ENCODE measurements around the gene CHST12.
"Not testable (repeated sequence)": the region's sequence is repeated elsewhere in the genome, so short reads cannot be mapped to it uniquely, and the experiment has no call there.

The CHST12 gene

DNA sequence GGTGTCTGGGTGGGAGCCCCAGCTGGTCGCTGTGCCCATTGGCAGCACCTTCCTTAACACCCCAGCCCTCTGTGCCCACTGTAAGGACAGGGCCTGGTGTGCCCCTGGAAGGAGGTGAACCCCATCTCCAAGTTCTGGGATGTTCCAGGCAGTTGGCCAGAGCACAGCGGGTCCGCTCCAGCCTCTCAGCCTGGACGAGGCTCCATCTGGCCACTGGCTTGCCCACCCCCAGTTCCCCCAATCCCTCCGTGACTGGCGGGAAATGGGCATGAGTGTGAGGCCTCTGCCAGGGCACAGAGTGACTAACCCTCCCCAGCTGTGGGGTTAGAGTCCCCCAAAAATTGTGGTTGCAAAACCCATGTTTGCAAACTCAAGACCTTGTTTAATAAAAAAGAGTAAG is 57.2 kb downstream of the CHST12 start:
- DNase-seq (ENCODE audit: low read depth) = no peak

DNA sequence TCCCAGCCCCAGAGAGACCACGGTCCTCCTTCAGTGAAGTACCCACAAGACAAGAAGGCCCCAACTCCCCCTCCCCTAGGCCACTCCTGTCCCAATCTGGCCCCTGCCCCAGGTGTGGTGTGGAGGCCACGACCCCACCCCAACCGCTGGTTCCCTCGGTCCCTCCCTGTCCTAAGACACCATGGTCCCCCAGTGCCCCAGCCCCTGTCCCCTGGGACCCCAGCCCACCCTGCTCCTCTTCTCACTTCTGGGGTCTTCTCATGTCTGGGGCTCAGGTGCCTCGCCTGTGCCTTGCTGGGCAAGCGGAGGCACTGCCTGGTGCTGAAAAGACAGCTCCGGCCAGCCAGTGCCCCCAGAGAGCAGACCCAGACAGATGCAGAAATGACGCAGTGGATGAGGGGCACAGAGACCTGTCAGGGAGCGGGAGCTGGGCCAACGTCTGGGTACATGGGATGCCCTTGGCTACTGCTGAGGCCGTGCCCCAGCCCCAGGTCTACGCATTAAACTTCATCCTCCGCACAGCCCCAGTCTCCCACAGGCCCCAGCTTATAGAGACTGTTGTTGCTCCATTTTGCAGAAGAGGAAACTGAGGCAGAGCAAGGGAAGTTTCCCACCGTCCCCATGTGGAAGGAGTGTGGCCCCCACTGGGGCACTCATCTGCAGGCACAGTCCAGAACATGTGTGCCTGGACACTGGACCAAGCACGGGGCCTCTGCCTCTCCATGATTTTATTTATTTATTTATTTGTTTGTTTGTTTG is 58.0 kb downstream of the CHST12 start:
- no peak for DNase-seq (ENCODE audit: low read depth)

DNA sequence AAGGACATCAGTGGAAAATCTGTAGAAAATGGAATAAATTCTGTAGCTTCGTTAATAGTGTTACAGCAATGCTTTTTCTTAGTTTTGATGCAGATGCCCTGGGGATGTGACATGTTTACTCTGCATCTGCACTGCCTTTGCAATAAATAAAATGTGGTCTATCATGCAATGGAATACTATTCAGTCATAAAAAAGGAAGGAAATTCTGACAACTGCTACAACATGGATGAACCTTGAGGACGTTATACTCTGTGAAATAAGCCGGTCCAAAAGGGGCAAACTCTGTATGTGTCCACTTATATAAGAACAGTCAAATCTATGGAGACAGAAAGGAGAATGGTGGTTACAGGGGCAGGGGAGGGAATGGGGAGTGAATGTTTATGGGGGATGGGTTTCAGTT is 59.3 kb downstream of the CHST12 start:
- DNase-seq (ENCODE audit: low read depth) = no peak

DNA sequence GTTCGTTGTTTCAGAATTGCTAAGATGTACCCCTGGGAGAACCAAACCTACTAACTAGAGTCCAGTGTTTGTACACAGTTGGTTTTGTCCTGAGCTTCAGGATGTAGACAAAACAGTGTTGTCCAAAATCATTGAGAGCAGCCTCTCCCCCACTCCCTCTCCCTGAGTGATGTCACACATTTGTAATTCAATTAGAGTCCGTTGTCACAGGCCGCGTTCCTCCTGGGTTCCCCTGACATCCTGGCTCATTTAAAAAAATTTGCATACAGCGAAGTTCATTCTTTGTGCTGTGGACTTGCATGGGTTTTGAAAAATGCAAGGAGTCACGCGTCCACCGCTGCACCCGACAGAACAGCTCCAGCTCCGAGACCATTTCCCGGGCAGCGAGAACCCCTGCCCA is 62.5 kb downstream of the CHST12 start:
- DNase-seq (ENCODE audit: low read depth) = no peak

DNA sequence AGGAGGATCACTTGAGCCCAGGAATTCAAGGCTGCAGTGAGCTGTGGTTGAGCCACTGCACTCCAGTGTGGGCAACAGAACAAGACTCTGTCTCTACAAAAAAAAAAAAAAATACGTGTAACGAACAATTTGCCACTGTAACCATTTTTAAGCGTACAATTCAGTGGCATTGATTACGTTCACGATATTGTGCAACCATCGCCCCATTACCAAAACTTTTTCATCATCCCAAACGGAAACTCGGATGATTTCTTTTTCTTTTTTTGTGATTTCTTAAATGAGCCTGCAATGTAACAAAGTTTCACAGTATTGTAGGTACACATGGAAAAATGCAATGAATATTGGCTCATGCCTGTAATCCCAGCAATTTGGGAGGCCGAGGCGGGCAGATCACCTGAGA is 63.3 kb downstream of the CHST12 start:
- no peak for DNase-seq (ENCODE audit: low read depth)

DNA sequence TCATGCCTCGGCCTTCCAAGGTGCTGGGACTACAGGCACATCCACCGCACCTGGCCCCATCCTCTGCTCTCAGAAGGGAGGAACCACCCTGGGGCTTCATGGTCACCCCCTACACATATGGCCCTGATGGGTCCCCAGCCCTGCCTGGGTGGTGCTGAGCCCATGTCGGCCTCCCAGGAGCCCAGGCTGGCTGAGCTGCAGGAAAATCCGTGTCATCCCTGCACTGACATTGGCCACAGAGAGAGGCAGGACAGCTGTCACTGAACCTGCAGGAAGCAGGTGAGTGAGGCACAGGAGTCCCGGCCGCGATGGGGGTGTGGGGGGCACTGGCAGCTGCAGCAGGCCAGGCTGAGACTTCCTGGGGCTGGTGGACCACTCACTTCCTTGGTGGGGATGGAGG is 64.8 kb downstream of the CHST12 start:
- DNase-seq (ENCODE audit: low read depth) = no peak

DNA sequence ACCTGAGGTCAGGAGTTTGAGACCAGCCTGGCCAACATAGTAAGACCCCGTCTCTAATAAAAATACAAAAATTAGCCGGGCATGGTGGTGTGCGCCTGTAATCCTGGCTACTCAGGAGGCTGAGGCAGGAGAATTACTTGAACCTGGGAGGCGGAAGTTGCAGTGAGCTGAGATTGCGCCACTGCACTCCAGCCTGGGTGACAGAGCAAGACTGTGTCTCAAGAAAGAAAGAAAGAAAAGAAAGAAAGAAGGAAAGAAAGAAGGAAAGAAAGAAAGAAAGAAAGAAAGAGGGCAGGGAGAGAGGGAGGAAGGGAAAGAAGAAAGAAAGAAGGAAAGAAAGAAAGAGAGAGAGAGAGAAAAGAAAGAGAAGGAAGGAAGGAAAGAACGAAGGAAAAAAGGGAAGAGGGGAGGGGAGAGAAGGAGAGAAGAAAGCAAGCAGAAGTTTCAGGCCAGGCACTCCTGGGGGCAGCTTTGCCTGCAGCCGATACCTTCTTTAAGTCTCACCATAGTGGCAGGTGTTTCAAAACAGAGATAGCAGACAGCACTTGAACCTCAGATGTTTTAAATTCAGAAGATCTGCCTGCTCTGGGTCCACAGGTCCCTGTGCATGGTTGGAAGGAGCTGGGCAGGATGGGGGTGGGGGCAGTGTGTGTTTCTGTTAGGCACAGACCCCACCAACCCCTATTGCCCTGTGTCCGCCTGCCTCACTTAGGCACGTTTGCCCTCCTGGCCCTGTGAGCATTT is 66.2 kb downstream of the CHST12 start:
- not testable (repeated sequence) for DNase-seq (ENCODE audit: low read depth)

DNA sequence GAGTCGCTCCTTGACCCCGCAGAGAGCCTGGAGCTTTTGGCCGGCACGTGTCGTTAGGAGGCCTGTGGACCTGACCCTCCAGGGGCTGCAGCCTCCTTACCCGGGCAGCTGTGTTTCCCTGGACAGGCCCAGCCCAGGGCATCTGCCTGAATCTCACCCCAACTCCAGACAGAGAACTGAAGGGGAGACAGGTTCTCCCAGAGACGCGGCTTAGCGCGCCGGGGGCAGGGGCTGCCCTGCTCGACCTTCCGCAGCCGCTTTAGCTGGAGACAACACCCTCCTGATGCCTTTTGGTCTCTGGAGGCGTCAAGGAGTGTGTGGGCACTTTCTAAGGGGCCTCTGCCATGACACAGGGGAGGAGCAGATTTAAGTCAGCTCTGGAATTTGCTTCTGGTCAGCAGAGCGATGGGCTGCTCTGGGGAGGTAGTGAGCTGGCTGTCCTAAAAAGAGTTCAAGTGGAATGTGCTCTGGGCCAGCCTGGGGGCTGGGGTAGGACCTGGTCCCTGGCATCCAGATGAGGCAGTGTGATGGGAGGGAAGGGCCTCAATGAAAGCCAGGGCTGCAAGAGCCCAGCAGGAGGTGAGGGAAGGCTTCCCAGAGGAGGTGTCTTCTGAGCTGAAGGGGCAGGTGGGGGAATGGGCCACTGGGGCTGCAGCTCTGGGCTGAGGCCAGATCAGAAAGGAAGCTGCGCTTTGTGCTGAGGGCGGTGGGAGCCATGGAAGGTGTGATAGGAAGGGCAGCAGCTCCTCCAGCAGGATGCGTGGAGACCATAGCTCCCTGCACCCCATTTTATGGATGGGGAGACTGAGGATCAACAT is 67.0 kb downstream of the CHST12 start:
- no peak for DNase-seq (ENCODE audit: low read depth)

DNA sequence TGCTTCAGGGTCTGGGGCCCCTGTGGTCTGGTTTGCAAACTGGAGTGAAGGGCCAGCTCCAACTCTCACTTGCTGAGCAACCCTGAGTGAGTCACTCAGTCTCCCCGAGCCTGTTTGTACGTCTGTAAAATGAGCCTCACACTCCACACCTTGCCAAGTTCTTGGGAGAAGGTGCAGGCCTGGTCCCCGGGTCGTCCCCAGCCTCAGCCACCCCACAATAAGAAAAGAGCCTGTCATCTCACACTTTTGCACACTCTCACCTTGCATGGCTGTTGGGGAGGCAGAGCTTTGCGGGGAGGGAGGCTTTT is 67.6 kb downstream of the CHST12 start:
- DNase-seq (ENCODE audit: low read depth) = no peak

DNA sequence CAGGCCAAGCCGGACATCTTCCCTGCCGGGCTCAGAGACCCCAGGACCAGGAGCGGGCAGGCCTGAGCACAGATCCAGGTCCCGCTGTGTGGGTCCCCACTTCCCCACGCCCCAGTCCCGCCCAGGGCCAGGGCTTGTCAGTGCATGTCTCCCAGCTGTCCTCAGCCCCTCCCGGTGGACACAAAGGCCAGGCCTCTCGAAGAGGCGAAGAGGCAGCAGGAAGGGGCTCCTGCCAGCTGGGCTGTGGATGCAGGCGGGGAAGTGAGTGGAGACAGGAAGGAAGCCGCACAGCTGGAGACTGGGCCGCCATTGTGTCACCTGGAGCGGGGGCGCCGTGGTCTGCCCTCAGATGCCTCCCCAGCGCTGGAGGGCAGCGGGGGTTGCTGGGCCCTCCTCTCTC is 68.0 kb downstream of the CHST12 start:
- no peak for DNase-seq (ENCODE audit: low read depth)

DNA sequence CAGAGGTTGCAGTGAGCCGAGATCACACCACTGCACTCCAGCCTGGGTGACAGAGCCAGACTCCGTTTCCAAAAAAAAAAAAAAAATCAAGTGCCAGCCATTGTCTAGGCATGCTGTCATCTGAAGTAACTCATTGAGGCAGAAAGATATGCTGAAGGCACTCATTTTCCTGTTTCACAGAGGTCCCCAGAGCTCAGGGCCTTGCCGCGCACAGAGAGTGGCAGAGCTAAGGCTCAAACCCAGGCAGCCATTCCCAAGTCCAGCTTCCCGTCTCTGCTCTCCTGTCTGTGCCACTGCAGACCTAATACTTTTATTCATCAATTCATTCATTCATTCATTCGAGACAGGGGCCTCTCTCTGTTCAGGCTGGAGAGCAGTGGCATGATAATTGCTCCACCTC is 69.3 kb downstream of the CHST12 start:
- DNase-seq (ENCODE audit: low read depth) = no peak

DNA sequence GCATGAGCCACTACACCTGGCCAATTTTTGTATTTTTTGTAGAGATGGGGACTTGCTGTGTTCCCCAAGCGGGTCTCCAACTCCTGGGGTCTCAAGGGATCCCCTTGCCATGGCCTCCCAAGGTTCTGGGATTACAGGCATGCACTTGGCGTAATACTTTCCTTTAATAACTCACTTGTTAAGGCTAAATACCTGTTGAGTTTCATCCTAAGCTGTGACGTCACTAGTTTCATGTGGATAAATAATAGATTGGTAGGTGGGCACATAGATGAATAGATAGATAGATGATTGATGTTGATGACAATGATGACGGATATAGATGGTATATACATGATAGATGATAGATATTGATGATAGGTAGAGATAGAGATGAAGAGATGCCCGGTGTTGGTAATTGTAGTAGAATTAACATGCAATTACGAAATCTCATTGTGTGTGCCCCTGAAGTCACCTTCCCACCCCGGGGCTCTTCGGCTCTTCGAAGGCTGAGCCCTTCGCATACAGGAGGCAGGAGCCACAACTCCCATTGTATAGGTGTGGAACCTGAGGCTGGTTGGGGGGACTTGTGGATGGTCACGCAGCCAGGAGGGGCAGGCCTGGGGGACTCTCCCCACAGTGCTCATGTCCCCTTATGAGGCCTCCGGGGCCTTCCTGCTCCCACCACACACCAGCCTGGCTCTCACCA is 70.2 kb downstream of the CHST12 start:
- no peak for DNase-seq (ENCODE audit: low read depth)

DNA sequence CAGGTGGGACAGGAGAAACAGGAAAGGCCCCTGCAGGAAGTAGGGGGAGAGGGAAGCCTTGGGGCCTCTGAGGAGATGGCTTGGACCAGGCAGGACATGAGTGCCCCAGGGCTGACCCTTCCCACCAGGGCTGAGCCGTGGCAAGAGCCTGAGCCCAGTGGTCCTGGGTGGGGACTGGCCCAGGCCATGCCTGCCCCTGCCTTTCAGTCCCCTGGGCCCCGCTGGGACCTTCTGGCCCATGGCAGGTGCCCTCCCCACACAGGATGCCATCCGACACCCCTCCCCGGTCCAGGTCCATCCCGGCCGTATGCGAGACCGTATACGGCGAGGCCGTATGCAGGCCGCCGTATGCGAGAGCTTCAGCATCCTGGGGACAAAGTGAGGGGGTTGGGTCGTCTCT is 70.8 kb downstream of the CHST12 start:
- DNase-seq (ENCODE audit: low read depth) = no peak

DNA sequence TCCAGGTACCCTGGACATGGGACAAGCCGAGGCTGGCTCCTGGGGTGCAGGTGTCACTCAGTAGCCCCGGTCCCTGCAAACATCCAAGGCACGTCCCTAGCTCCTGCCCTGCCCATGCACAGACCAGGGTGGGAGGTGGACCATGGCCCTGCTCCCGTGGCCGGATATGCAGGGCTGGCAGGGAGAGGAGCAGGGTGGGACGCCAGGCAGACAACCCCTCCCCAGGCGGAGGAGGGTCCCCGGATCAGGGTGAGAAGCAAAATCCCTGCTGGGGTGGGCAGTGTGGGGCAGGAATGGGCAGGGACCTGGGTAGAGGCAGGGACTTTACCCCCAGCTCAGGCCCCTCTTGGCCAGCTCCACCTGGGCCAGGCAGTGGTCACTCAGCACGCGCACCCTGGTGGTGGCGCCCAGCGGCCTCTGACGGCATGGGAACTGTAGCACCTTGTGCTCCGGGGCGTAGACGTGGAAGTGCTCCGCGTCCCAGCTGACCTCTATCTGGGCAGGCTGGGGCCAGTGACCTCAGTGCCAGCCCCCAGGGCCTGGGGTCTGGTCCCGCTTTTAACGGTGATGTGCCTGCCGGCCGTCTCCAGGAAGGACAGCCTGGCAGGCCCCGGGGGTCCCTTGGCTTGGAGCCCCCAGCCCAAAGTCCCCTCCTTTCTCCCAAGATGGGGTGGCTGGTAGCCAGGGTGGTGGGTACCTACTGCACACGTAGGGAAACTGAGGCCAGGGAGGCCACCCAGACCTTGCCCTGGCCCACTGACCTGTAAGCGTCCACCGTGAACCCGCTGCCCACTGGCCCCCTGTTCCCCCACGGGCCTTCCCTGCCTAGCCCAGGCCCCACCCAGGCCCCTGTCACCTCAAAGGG is 71.6 kb downstream of the CHST12 start:
- DNase-seq (ENCODE audit: low read depth) = no peak

DNA sequence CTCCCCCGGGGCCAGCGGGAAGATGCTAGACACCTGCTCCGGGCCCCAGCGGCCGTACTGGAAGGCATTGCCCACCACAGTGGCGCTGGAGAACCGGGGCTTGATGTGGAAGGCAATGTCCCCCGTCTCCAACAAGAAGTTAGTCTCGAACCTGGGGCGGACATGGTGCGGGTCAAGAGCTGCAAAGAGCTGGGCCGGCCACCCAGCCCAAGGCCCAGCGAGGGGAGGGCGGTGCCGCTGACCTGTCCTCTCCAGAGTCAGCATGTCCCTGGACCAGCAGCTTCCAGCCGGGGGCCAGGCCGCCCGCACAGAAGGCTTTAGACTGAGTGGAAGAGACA is 72.2 kb downstream of the CHST12 start:
- DNase-seq (ENCODE audit: low read depth) = no peak

DNA sequence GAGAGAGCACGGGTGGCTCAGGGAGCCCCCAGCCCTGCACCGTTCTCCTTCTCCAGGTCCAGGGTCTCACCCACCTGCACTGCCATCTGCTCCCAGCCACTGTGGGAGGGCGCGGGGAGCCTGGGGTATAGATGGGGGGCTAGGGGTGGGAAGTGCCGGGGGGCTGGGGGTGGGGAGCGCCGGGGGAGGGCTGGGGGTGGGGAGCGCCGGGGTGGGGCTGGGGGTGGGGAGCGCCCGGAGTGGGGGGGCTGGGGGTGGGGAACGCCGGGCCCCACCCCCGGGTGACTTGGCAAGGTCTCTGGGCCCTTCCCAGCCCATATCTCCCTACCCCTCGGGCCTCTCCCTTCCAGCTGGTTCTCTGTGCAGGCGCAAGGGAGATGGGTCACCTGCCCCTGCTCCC is 72.9 kb downstream of the CHST12 start, which contains the start of gene GRIFIN:
Gene GRIFIN, minus strand, starts transcription at position 101 of the 400 bp plus-strand sequence. Its CDS starts 15 bp downstream, at position 86.
- DNase-seq (ENCODE audit: low read depth) = no peak

DNA sequence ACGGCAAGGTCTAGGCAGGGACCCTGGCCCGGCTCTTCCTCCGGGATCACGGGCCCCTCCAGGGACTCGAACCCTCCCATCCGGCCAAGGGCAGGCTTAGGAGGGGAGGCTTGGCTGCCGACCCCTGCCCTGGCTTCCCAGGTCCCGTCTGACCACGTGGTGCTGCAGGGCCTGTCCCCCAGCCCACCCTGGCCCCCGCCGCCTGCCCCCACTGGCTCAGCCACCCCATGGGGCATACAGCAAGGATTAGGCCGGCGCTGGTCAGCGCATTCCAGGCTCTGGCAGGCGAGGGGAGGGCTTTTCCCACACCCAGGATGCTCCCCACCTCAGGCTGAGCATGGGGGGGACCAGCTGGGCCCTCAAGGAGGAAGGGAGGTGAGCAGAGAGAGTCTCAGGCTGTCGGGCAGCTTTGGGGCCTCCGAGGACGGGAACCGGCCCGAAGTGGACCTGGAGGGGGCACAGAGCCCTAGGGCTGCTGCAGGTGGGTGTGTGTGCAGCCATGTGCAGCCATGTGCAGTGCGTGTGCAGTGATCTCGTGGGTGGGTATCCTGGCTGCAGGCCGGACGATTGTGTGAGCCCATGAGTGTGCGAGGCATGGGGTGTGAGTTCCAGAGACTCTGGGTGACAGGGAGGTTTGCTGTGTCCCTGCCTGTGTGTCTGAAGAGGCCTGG is 73.5 kb downstream of the CHST12 start:
- DNase-seq (ENCODE audit: low read depth) = no peak

DNA sequence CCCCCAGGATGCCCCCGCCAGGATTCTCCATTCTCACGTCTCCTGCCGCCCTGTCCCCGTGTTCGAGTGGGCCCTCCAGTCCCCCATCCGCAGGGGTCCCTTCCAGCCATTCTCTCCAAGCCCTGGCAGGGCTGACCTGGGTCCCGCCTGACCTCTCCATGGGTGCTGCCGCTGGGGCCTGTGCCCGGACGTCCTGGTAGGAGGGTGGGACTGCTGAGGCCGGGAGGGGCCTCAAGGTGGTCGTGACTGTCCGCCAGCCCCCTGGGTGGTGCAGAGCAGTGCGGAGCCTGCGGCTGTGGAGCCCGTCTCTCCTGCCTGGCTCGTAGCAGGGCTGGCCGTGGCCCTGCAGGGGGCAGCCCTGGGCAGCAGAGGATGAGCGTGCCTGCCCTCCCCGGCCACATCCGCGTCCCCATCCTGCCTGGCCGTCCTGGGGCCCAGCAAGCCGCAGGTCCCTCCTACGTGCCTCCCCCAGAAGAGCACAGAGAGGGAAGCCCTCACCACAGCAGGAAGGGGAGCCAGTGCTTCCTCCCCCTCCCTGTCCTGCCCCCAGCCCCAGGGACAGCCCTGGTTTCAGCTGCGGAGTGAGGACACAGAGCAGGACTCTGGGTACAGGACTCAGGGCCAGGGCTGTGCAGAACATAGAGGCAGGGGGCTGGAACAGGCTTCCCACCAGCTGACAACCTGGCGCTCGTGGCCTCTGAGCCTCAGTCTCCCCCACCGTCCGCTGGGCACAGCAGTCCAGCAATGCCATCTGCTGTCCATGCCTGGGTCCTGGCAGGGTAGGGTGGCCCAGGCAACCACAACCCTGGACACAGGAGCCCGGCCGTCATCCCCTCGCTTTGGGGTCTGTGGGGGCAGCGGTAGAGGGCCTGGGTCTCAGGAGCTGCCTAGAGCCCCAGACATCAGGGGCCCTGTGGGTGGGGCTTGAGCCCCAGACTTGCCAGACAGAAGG is 74.3 kb downstream of the CHST12 start:
- peak; percentile 26 for DNase-seq (ENCODE audit: low read depth)

DNA sequence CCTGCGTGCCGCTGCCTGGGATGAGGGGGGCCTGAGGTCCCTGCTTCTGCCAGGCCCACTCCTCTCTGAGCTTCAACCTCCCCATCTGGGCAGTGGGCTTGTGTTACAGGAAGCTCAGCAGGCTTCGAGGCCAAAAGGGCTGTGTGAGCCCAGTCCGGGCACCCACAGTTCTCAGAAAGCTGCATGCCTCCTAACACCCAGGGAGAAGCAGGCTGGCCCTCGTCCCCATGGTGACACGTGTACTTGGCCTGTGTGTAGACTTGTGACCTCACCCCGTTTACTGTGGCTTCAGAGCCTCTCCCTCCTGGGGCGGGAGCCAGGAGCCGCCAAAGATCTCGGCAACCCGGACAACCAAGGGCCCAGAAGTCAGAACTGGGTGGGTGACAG is 75.0 kb downstream of the CHST12 start:
- no peak for DNase-seq (ENCODE audit: low read depth)

DNA sequence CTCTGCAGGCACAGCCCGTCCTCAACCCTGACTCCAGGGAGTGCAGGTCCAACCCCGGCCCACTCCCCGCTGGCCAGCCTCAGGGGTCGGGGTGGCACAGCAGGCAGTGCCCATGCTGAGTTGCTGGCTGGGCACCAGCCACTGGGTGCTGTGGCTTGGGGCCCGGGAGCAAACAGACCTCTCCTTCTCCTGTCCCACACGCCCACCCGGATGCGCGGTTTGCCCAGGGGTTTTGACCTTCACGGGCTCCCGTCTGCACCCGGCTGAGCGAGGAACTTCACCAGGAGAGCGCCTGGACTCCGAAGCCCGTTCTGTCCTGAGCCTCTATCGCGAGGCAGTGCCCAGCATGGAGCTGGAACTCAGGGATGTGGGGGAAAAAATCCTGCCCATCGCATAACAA is 75.4 kb downstream of the CHST12 start:
- DNase-seq (ENCODE audit: low read depth) = no peak
